HG02870 (cell line): ENCODE results near the gene AGAP1.

ENCODE experiments used
- ATAC-seq: cut with Tn5 transposase; IDR thresholded peaks from one replicate; pipeline ENCODE4 v1.9.1; 2021; ENCODE audit warnings: mild to moderate bottlenecking, moderate library complexity; ENCODE audit not compliant: unreplicated experiment

Gene AGAP1

DNA sequence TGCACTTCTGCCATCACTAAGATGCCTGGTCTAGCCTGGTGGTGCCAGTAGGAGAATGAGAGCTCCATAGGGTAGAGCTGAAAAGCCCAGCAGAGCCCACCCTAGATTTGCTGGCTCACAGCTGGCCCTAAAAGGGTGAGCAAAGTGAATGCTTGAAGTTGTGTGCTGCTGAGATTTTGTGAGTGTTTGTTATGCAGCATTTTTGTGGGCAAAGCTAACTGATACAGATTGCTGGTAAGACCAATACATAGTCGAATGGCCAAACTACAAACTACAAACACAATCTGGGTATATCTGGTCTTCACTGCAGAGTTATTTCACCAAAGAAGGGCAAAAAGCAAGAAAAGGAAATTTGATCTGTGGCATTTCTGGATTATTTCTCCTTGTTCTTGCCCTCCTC lies 7.1 kb upstream of the AGAP1 start:
- no peak for ATAC-seq

DNA sequence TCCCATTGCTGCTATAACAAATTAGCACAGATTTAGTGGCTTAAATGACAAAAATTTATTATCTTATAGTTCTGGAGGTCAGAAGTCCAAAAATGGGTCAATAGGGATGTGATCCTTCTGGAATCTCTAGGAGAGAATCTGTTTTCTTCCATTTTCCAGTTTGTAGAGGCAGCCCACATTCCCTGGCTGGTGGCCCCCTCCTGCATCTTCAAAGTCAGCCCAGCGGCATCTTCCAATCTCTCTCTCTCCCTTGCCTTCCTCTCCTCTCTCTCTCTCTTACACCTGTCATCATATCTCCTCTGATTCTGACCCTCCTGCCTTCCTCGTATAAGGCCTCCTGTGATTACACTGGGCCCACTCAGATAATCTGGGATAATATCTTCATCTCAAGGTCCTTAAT lies 3.9 kb upstream of the AGAP1 start:
- no peak for ATAC-seq

DNA sequence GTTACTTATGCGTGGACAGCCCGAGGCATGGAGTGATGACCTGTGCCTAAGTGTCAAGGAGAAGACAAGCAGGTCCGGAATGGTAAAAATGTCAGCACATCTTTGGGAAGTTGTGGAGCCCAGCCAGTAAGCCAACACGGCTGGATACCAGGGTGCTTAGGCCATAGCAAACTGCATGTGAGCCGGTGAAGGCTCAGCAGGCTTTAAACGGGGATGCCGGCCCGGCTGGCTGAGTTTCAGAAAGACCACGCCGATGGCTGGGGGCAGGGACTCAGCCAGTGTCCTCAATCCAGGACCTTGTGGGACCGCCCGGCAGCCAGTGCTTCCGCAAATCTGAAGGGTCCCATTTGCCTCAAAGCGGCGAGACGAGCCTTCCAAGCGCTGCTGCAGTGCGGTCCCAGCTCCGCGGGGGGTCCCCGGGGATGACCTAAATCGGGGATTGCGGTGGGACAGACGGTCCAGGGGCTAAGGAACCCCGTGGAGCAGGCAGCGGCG lies 946 bp upstream of the AGAP1 start:
- no peak for ATAC-seq

DNA sequence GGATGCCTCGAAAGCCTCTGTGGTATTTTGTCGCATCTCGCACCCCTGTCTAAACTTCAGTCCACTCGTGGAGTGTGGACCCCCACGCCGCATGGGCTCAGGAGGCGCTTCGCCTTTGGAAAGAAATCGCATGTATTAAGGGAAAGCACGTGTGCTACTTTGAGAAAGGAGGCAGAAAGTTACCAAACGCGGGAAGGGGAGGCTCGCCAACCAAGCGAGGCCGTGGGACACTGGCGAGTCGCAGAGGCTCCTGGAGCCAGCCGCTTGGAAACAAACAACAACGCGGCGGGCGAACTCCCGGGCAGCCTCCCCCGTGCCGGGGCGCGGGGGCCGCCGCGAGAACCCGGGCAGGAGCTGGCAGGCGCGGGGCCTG lies 455 bp upstream of the AGAP1 start:
- no peak for ATAC-seq

DNA sequence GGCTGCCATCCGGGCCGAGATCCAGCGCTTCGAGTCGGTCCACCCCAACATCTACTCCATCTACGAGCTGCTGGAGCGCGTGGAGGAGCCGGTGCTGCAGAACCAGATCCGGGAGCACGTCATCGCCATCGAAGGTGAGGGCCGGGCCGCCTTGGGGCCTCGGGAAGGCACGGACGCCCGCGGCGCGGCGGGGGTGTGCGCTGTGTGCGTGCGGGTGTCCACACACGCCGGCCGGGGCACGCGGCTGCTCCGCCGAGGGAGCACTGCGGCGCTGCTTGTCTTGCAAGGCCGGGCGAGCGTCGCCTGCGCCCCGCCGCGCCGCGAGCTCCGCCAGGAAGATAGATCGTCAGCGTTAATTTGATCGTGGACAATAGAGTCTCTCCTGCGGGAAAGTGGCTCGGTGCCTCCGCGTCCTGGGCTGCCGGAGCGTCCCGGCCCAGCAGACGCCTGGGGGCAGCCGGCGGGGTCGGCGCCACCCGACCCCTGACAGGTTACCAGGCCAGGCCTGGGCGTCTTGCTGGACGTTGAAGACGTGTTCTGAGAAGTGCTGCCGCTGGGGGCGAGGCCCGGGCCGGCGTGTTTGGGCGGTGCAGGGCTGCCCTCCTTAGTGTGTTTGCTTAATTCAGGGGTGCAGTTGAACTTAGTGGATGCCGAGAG lies 1.0 kb downstream of the AGAP1 start:
- no peak for ATAC-seq

DNA sequence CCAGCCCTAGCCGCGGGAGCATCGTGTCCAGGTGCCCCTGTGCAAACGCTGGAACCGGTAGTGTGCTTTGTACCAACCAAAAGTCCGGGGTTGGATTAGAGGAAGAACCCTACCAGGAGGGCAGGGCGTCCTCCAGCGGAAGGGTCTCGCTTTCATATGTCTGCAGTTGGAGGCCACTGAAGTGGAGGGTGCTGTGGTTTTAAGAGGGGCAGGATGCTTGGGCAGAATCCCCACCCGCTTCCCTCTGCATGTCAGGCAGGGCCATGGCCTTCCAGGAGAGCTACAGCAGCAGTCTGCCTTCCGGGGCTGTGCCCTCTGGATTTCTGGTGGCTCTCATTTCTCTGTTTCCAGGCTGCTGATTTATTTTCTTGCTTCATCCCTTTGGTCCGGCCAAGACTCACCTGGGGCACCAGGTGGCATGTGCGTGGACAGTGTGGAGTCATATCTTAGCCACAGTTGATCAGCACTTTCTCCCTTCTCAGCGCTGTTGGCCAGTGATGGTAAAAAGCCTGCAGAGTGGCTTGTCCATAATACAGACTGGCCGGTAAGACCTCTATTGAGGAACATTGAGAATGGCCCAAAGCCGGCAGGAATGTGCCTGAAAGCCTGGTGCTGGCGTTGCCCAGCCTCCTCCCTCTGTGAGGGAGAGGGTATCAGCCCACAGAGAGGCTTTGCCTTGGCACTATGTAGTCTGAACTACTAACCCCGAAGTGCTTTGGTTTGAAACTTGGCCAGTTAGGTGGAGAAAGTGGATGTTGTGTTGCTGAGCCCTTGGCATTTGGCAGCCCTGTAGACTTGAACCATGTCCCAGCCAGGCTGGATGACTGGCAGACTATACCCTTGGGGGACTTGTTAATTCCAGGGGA lies 1.8 kb downstream of the AGAP1 start:
- no peak for ATAC-seq

DNA sequence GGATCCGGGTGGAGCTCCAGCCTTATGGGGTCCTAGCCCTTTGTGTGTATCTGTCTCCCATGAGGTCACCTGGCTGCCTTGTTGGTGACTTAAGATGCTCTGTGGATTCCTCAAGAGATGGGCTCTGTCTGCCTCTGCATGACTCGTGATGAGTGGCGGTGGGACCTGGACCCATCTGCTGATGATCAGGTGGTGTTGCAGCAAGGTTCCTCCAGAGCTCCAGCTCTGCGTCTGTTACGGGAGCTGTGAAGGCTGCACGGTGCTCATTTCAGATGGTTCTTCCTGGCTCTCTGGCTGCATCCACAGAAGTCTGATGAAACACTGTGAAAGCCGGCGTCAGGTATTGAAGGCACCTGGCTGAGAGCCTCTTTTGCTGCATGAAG lies 2.4 kb downstream of the AGAP1 start:
- no peak for ATAC-seq

DNA sequence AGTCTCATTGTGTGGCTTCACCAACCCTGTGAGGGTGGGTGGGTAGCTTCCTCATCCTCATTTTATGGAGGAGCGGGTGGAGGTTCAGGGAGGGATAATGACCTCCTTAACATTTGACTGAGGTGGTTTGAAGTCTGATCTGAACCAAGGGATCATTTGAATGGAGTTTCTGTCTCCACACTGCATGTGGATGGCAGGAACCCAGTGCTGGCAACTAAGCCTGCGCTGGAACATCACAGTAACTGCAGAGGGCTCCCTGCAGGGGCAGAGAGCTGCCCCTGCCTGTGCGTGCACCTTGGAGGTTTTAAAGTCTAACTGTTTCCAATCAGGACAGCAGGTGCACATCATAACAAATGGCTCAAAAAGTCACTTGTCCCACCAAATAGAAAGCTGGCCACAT lies 3.3 kb downstream of the AGAP1 start:
- no peak for ATAC-seq

DNA sequence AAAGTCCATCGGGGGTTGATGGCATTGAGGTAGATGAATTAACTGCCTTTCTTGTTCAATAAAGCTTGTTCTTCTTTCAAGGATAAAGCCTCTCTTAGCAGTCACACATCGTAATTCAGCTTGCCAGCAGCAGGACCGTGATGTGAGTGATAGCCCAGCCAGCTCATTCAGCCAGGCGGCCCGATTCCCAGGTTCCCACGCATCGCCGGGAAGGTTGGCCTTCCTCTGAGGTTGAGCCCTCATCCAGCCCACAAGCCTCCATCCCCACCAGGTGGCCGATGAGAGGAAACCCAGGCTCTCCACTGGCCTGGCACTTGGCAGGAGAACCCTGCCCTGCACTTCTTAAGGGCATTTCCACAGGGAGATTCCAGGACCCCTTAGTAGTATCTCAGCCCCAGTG lies 4.7 kb downstream of the AGAP1 start:
- no peak for ATAC-seq

DNA sequence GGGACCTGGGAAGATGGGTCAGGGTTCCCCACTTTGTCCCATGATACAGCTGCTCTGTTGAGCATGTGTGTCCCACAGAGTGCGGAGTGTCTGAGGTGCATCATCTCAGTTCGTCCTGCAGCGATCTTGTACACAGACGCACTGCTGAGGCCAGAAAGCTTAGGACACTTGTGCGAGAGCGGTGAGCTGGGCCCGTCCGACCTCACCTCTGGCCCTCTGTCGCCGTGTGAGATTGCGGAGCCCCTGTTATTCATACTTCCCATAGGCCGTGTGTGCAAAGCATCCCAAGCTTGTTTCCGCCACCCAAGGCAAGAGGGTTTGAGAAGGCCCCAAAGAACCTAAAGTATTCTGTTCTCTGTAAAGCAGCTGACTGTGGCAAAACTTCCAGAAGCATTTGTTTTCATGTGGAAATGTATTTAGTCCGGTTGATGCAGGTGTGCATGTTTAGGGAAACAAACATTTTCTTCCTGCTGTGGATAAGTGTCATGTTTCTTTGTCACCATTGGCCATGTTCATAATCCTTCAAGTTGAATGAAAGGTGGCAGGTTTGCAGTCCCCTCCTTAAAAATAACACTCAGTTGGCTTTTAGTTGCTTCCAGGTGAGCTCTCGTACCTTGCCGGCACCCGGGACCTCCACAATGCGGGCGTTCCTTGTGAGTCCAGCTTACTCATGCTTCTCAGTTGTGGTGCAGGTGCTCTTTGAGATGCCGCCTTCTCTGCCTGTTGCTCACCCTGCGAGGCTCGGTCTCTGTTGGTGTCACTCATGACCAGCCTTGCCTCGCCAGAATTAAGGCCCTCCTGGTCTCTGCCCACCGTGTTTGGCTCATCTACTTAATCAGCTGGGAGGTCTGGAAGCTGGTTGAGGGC lies 5.3 kb downstream of the AGAP1 start:
- no peak for ATAC-seq

DNA sequence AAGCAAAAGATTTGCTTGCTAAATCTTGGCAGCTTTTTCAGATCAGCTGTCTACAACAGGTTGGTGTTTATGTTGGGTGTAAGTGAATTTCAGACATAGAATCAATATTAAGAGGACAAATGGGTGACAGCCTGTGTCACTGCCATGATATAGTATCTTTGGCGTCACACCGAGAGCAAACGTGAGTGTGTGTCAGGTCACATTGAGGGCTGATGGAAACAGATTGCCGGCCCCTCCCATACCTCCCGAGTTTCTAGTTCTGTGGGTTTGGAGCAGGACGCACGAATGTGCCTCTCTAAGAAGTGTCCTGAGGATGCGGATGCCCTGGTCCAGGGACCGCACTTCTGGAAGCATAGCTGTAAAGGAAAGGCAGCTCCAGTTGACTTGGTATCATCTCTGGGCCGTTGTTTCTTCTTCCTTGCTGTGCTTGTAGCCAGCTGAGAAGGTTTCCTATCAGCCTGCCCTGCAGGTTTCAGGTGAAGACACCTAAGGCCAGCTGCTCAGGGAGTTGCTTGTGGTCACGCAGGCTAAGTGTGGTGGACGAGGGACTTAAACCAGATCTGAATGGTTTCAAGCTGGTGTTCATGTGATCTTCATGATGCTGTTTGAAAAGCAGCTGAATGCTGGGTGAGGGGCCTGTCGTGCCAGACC lies 6.4 kb downstream of the AGAP1 start:
- no peak for ATAC-seq

DNA sequence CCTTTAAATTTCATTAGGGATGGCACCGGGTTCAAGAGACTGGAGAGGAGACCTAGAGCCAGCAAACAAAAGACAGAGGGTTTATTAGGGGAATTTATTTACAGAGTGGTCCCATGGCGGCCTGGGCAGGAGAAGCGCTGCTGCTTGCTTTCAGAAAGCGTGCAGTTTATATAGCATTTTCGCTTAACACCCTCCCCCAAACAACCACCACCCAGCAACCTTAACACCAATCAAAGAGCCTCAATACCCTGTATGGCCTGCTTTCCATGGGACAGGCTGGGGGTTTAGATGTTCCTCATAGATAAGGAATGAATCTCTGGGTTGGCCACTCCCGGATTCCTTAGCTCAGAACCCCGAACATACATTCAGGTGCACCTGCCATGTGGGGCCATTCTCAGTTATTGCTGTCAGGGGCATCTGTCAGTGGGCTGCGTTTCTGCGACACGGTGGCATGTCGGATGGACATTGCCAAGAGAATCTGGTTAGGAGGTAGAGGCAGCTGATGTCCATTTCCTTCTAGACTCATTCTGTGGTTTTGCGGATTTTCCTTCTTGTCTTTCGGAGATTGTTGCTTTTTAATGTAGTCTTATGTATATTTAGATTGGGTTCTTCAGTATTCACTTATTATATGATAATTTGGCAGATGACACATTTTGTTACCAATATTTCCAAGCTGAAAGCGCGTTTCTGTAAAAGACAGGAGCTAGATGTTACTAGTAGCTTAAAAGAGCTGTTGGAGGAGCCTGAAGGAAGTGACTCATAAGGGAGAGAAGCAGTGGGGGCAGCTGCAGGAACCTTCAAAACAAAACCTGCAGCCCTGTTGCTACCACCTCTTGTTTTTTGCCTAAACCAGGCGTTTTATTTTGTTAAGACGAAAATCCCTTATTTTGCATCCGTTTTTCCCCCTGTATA lies 7.2 kb downstream of the AGAP1 start:
- no peak for ATAC-seq

DNA sequence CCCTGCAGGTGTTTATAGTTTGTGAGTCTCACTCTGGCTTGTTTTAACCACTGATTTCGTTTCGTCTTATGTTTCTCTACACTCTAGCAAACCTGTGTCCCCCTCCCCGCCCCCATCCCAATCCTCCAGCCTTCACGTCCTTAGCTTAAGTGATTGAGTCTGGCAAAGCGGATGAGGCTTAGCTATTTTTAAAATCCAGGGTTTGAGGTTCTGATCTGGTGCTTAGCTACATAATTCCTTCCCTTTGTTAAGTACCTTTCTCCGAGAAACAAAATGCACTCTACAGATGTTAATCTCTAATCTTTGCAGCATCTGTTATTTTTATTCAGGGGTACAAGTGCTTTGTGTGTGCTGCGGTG lies 7.8 kb downstream of the AGAP1 start:
- no peak for ATAC-seq

DNA sequence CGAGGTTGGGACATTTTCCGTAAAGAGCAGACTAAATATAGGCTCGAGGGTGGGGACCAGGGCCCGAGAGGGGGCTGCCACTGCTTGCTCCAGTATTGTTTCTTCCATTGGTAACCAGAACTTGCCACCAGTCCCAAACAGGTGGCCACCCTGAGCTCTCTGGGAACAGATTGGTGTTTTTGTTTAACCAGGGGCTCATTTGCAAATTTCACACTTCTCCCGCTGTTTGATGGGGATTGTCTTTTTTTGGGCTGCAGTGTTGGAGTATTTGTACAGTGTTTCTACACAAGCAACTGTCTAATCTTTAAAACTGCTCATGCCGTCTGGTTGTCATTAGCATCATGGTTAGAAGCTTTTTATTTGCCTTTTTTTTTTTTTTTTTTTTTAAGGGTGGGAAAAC lies 8.5 kb downstream of the AGAP1 start:
- no peak for ATAC-seq

DNA sequence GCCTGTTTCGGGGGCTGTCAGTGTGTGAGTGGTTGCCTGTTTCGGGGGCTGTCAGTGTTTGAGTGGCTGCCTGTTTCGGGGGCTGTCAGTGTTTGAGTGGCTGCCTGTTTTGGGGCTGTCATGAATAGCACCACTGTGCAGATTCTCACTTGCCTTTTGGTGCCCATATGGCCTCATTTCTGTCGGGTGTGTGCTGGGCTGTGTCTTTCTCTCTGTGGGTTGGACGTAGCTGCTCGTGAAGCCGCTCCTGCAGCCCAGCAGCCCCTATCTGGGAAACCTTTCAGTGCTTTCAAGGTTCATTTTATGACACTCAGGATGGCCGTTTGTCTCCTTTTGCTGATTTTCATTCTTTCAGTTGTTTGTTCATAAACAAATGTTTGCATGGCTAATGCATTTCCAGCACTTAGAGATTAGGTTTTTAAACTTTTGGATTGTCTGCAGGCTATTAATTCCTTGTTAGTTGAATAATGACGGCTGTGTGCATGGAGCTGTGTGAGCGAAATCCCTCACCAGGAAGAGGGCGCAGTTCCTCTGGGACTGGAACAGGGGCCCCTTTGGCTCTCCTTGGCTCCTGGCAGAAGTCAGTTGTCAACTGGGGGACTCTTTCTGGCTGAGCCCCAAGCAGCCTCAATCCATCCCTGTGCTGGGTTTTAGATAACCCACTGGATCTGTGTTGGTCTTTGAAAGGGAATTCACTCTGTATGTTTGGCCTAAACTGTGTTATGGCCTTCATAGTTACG lies 10.8 kb downstream of the AGAP1 start:
- no peak for ATAC-seq

DNA sequence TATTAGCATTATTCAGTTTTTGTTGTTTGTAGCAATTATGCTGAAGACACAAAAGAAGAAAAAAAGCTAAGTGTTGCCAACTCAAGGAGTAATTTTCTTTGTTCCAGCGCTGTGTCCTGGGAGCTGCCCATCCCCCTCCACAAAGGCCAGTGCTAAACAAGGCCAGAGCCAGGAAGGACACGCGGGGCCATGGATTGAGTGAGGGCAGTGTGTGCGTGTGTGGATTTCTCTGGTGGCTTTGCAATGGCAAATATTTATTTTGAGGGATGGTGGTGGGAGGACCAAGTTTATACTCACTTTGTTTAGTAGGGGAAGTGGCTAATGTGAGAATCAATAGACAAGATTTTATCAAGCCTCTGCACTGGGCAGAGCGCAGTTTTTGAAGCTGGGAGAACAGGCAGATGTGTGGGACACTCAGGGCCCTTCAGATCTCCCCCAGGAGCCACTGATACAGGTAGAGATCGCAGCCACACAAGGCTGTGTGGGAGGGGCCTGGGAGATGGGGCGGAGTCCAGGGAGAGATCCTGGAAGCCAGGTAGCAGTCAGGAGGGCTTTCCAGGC lies 11.4 kb downstream of the AGAP1 start:
- no peak for ATAC-seq

DNA sequence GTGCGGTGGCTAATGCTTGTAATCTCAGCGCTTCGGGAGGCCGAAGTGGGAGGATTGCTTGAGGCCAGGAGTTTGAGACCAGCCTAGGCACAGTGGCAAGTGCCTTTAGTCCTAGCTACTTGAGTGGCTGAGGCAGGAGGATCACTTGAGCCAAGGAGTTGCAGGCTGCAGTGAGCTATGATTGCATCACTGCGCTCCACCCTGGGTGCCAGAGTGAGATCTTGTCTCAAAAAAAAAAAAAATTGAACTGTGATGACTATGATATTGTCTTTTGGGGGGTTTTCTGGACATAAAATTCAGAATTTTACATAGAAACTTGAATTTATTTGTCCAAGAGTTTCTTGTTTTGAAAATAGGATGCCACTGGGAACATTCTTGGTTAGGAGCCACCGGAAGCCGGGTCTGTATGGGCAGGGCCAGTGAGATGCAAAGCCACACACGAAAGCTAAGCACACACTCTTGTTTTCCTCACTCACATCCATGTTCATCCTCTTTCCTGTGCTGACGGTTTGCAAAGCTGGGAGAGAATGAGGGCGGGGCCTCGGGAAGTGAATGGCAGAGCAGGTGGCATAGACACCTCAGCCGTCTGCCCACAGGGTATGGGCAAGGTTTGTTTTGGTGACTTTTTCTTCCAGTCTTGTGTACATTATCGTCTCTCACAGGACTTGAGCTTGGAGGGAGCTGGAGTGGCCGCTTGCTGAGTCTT lies 12.6 kb downstream of the AGAP1 start:
- ATAC-seq: no peak

DNA sequence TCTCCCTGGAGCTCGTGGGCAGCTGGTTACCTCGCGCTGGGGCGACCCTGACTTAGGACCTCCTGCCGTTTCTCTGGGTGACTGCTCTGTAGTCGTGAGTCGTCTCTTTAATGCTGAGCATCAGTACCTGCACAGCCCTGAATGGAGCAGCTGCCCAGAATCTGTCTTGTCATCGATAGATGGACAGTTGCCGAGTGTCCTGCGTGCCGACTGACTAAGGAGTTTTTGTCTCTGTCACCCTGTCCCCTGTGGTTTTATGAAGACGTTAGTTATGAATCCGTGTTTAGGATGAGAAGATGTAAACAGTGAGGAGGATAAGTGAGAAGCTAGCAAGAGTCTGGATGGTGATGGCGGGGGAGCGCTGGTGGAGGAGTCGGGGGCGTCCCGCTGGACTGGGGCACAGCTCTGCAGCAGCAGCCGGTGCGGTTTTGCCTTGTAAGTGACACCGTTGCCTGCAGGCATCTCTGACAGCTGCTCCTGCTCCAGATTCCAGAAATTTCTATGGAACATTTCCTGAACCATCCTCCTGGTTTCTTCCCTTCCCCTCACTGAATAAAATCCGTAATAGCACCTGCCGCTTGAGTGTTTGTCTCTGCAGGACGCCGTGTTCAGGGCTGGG lies 13.3 kb downstream of the AGAP1 start:
- ATAC-seq: no peak
